ENCODE results near the gene DPH7. TPM values are rescaled to one million over a fixed set of nuclear protein-coding genes. Genes with fewer than 3 reads are reported as not detected.

Gene DPH7
- total RNA-seq, 4 donors from 2014 or later = 17.6 to 43.6 (median 27.8) TPM

DNA sequence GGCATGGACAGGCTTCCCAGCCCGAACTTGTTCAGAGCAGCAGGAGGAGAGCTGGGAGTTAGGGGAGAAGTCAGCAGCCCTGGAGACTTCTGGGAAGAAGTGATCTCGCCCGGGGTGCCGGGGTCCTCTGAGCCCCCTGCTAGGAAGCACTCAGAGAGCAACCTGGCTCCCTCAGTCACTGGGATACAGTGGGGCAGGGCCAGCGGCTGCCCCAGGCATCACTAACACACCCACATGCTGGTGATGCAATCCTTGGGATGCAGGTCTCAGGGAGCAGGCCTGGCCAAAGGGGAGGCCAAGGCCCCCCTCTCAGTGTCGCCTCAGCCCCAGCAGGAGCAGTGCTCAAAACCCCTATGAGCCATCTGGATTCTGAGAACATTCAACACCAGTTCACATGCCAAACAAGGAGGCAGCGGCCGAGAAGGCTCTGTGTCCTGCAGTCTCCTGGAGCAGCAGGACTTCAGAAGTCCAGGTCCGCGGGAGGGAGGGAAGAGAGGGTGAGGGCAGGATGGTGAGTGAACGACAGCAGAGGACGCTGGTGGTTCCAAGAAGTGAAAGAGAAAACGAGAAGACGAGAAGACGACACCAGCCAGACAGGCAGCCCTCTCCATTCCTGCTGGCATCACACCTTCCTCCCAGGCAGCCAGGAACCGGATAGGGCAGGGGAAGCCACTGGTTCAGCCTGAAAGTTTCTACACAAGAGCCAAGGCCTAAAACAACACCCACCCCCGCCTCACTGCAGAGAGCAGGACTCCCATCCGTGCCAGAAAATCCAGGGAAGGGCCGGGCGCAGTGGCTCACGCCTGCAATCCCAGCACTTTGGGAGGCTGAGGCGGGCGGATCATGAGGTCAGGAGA, 30.8 kb downstream of the DPH7 start:
- peaks cover 0 to 23% of the 10 kb centered on the region in 2 donors for H3K36me3 ChIP-seq
- H3K27me3 ChIP-seq = no peaks in the 10 kb centered on the region
- WGBS, 2 donors (ENCODE audit: low coverage in 1 of 2) = 71 to 80% methylated on average over 5 to 8 of the region's 23 CpGs
- no peaks in the 10 kb centered on the region for H3K9me3 ChIP-seq
- peak overlapping the region in 1 of 4 donors; percentile 23 for H3K27ac ChIP-seq
- TF ChIP-seq EP300 (IDR thresholded peaks at IDR 0.05) (no peak), POLR2A (IDR thresholded peaks at IDR 0.05) (no peak), POLR2AphosphoS5 (IDR thresholded peaks at IDR 0.05) (no peak)
- TF ChIP-seq, protein P1, sequence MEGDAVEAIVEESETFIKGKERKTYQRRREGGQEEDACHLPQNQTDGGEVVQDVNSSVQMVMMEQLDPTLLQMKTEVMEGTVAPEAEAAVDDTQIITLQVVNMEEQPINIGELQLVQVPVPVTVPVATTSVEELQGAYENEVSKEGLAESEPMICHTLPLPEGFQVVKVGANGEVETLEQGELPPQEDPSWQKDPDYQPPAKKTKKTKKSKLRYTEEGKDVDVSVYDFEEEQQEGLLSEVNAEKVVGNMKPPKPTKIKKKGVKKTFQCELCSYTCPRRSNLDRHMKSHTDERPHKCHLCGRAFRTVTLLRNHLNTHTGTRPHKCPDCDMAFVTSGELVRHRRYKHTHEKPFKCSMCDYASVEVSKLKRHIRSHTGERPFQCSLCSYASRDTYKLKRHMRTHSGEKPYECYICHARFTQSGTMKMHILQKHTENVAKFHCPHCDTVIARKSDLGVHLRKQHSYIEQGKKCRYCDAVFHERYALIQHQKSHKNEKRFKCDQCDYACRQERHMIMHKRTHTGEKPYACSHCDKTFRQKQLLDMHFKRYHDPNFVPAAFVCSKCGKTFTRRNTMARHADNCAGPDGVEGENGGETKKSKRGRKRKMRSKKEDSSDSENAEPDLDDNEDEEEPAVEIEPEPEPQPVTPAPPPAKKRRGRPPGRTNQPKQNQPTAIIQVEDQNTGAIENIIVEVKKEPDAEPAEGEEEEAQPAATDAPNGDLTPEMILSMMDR (IDR thresholded peaks at IDR 0.05) = no peak
- ATAC-seq = no peak
- H3K4me3 ChIP-seq = no peak overlapping the region
- peaks cover 0 to 45% (median 9%) of the 10 kb centered on the region in 3 donors for H3K4me1 ChIP-seq

DNA sequence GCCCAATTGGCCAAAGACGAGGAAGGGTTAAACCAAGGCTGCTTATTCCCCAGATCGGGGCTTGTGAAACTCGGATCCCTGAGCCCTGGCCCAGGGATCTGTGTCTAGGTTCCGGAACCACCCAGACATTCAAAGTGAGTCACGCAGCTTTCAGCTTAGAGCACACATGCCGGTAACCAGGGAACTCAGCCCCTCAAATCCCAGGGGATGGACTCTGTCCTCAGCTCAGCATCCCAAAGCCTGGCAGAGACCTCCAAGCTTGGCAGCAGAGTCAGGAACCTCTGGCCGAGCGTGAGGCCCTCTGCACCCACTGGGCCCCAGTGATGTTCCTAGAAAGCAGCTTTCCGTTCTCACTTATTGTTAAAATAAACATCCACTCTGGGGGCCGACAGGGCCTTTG, 33.6 kb downstream of the DPH7 start:
- ATAC-seq = peak; percentile 57
- TF ChIP-seq POLR2AphosphoS5 (IDR thresholded peaks at IDR 0.05) (no peak), EP300 (IDR thresholded peaks at IDR 0.05) (no peak), POLR2A (IDR thresholded peaks at IDR 0.05) (no peak)
- TF ChIP-seq, protein P1 (IDR thresholded peaks at IDR 0.05) = no peak
- no peak overlapping the region for H3K4me3 ChIP-seq
- H3K27me3 ChIP-seq = no peaks in the 10 kb centered on the region
- peaks cover 0 to 48% of the 10 kb centered on the region in 2 donors for H3K36me3 ChIP-seq
- peaks cover 0 to 25% (median 5%) of the 10 kb centered on the region in 3 donors for H3K4me1 ChIP-seq
- 56 to 59% methylated on average over 4 to 7 of the region's 10 CpGs for WGBS, 2 donors (ENCODE audit: low coverage in 1 of 2)
- no peaks in the 10 kb centered on the region for H3K9me3 ChIP-seq
- peak overlapping the region in 1 of 4 donors; percentile 39 for H3K27ac ChIP-seq

DNA sequence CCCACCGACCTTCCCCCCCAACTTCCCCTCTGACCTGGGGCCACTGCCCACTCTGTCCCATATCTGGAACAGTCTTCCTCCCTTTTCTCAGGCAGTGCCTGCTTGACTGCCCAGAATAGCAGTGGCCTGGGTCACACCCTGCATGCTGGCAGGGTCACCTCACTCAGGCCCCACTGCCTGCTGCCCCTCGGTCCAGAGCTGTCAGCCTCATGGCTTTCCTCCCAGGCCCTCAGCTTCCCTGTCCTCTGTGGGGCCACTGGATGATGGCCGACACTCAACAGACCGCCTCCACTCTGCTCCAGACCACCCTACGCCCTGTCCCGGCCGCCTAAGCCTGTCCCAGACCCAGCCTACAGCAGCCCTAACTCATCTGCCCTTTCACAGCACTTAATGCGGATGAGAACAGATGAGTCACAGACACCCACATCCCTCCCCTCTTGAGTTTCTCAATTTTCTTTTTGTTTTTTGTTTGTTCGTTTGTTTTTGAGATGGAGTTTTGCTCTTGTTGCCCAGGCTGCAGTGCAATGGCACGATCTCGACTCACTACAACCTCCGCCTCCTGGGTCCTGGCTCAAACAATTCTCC, 34.5 kb downstream of the DPH7 start:
- Histone ChIP-seq H3K27me3 (no peaks in the 10 kb centered on the region), H3K27ac (peak overlapping the region in 1 of 4 donors; percentile 39), H3K4me1 (peaks cover 0 to 16% (median 0%) of the 10 kb centered on the region in 3 donors), H3K9me3 (no peaks in the 10 kb centered on the region), H3K4me3 (no peak overlapping the region), H3K36me3 (peaks cover 0 to 56% of the 10 kb centered on the region in 2 donors)
- 80 to 83% methylated on average over 8 to 11 of the region's 12 CpGs for WGBS, 2 donors (ENCODE audit: low coverage in 1 of 2)
- TF ChIP-seq, protein P1 (IDR thresholded peaks at IDR 0.05) = no peak
- TF ChIP-seq POLR2A (IDR thresholded peaks at IDR 0.05) (no peak), POLR2AphosphoS5 (IDR thresholded peaks at IDR 0.05) (no peak), EP300 (IDR thresholded peaks at IDR 0.05) (no peak)
- no peak for ATAC-seq

DNA sequence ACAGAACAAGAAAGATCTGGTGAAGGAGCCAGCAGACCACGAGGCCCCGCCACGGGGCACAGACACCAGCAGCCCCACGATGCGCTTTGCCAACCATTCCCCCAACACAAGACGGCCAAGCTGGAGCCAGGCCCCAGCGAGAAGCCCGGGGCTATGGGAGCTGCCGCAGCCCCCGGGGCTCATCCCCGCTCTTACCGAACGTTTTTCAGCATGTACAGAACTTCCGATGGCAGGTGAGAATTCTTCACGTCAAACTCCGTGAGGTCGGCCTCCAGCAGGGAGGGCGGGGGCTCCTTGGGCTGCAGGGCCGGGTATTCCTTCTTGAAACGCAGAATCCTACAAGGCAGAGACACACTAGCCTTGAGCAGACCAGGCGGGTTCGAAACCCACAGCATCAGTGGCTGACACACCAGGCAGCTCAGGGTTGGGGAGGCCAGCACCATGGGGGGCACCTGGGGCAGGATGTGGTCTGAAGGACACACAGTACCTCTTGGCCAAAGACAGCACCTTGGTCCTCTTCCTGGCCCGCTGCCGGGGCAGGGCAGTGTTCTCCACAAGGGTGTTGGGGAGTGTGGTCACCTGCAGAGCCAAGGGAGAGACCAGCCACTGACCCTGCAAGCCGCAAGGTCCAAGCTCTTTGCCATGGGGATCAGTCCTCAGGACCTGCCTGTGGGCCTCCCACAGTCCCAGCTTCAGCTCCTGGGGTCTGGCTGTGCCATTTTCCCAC, 35.3 kb downstream of the DPH7 start:
- TF ChIP-seq, protein P1 (IDR thresholded peaks at IDR 0.05) = no peak
- TF ChIP-seq POLR2AphosphoS5 (IDR thresholded peaks at IDR 0.05) = no peak
- no peak for TF ChIP-seq POLR2A (IDR thresholded peaks at IDR 0.05)
- no peak for TF ChIP-seq EP300 (IDR thresholded peaks at IDR 0.05)
- Histone ChIP-seq H3K4me1 (peaks cover 0 to 9% (median 0%) of the 10 kb centered on the region in 3 donors), H3K9me3 (no peaks in the 10 kb centered on the region), H3K4me3 (no peak overlapping the region), H3K36me3 (peaks cover 0 to 65% of the 10 kb centered on the region in 2 donors), H3K27me3 (no peaks in the 10 kb centered on the region), H3K27ac (peak overlapping the region in 1 of 4 donors; percentile 39)
- no peak for ATAC-seq
- no CpG with 5 or more reads among the region's 25 CpGs for WGBS, 2 donors (ENCODE audit: low coverage in 1 of 2)

All from gastroesophageal sphincter (tissue), 4 donors.